Measurements from ENCODE around the gene MRPS26. TPM values are rescaled to one million over a fixed set of nuclear protein-coding genes. Genes with fewer than 3 reads are reported as not detected.

MRPS26 gene
- total and polyA plus RNA-seq, 11 donors: 36.5 to 111 (median 52.4) TPM

DNA sequence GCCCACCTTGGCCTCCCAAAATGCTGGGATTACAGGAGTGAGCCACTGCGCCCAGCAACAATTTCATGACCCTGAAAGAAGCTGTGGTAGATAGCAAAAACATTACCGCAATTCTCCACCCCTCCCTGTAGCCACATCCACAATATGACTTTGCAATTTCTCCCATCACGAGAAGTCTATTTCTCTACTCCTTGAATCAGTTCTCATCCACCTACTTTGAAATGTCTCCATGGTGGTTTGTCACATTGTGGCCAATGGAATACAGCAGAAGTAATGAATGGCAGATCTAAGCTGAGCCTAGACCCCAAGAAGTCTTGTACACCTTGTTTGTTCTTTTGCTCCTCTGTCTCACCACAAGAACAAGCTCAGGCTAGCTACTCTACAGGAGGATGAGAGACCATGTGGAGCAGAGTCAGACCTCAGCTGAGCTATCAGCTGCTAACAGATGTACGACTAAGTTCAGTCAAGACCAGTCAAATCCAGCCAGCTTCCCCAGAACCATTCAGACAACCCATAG lies 31.8 kb downstream of the MRPS26 start:
- TF ChIP-seq POLR2A (IDR thresholded peaks at IDR 0.05) (no peak), CTCF (IDR thresholded peaks at IDR 0.05) (no peak)
- Histone ChIP-seq H3K4me1 (peaks cover 0 to 17% (median 9%) of the 10 kb centered on the region in 12 donors), H3K27ac (no peak overlapping the region), H3K4me3 (no peak overlapping the region), H3K36me3 (no peaks in the 10 kb centered on the region), H3K9me3 (no peaks in the 10 kb centered on the region), H3K27me3 (peaks cover 0 to 41% (median 6%) of the 10 kb centered on the region in 9 donors)
- no peak for ATAC-seq
- DNase-seq: no peak
- intact Hi-C loops (cut with DNase I): no loop called here
- WGBS, 4 donors: 80 to 88% (median 86%) methylated on average over 4 of the region's 4 CpGs

DNA sequence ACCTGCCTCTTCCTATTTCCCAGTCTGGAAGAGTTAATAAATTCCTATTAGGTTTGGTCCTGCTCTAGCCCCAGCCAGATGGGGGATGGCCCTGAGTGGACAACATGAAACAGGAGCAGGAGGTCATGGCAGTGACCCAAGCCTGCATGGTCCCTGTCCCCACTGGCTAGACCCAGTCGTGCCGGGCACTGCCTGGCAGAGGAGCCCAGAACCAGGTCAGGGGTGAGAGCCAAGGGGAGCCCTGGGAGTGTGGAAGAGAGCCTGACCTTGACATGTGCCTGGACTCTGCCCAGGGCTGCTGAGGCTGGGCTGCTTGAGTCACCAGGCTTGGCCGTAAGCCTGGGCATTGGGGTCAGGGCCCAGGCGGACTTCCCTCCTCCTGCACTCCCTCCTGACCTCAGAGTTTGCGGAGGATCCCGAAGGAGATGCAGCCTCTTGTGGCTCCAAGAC lies 35.1 kb downstream of the MRPS26 start:
- Histone ChIP-seq H3K27me3 (peaks cover 3 to 59% (median 14%) of the 10 kb centered on the region in 9 donors), H3K9me3 (no peaks in the 10 kb centered on the region), H3K4me3 (no peak overlapping the region), H3K27ac (peak overlapping the region in 7 of 12 donors; percentile 28 to 83 (median 47)), H3K4me1 (peaks cover 0 to 23% (median 11%) of the 10 kb centered on the region in 12 donors), H3K36me3 (no peaks in the 10 kb centered on the region)
- WGBS, 4 donors: 15 to 40% (median 34%) methylated on average over 6 of the region's 6 CpGs
- intact Hi-C loops (cut with DNase I): no loop called here
- TF ChIP-seq CTCF (IDR thresholded peaks at IDR 0.05): no peak
- no peak for TF ChIP-seq POLR2A (IDR thresholded peaks at IDR 0.05)
- ATAC-seq: peak; percentile 95 to 98 (median 96)
- DNase-seq: peak; percentile 66 to 89 (median 86)

DNA sequence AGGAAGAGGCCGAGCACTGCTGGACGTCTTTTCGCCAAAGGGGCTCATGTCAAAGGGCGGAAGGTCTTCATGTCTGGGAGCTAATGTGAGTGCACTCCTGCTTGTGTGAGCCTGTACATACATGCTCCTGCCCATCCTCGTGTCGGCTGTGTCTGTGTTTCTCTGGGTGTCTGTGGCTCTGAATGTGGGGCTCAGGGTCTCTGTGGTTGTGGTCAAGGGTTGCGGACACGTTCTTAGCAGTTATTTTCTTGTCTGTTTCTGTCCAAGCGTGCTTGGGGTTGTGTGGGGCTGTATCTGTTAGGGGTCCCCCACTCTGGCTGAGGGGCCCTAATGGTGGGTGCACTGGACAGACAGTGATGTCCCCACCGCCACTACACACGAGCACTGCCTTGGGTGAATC lies 35.8 kb downstream of the MRPS26 start:
- TF ChIP-seq CTCF (IDR thresholded peaks at IDR 0.05) (no peak), POLR2A (IDR thresholded peaks at IDR 0.05) (no peak)
- intact Hi-C loops (cut with DNase I): no loop called here
- H3K4me1 ChIP-seq: peaks cover 0 to 23% (median 11%) of the 10 kb centered on the region in 12 donors
- ATAC-seq (no peak), DNase-seq (no peak)
- H3K9me3 ChIP-seq: no peaks in the 10 kb centered on the region
- no peak overlapping the region for H3K4me3 ChIP-seq
- H3K36me3 ChIP-seq: no peaks in the 10 kb centered on the region
- H3K27ac ChIP-seq: no peak overlapping the region
- WGBS, 4 donors: 89 to 93% (median 92%) methylated on average over 11 of the region's 11 CpGs
- H3K27me3 ChIP-seq: peaks cover 3 to 59% (median 14%) of the 10 kb centered on the region in 9 donors

GRCh38 chr20:3082306-3082951 lies 36.6 kb downstream of the MRPS26 start:
- peaks cover 3 to 59% (median 14%) of the 10 kb centered on the region in 9 donors for H3K27me3 ChIP-seq
- DNase-seq: no peak

More at GRCh38 chr20:3082306-3082951, 36.6 kb downstream of the MRPS26 start:
- no peaks in the 10 kb centered on the region for H3K36me3 ChIP-seq
- peak in 1 of 4 donors; percentile 35 for ATAC-seq
- peaks cover 0 to 23% (median 11%) of the 10 kb centered on the region in 12 donors for H3K4me1 ChIP-seq
- intact Hi-C loops (cut with DNase I): no loop called here
- H3K9me3 ChIP-seq: no peaks in the 10 kb centered on the region
- H3K27ac ChIP-seq: no peak overlapping the region
- peak overlapping the region in 9 of 12 donors; percentile 15 to 42 (median 33) for H3K4me3 ChIP-seq
- WGBS, 4 donors: 5 to 20% (median 7%) methylated on average over 37 to 71 of the region's 71 CpGs
- TF ChIP-seq POLR2A (IDR thresholded peaks at IDR 0.05): no peak
- no peak for TF ChIP-seq CTCF (IDR thresholded peaks at IDR 0.05)

Data from heart left ventricle (tissue), 16 donors.